Embryonic facial prominence (tissue), 1 donor: Measurements from ENCODE around the gene ATP2C1.

Experiments used
- DNase-seq: peaks from one replicate; pipeline ENCODE4 v3.0.0-alpha.2; 2016; ENCODE audit errors: extremely low spot score

Gene ATP2C1

DNA sequence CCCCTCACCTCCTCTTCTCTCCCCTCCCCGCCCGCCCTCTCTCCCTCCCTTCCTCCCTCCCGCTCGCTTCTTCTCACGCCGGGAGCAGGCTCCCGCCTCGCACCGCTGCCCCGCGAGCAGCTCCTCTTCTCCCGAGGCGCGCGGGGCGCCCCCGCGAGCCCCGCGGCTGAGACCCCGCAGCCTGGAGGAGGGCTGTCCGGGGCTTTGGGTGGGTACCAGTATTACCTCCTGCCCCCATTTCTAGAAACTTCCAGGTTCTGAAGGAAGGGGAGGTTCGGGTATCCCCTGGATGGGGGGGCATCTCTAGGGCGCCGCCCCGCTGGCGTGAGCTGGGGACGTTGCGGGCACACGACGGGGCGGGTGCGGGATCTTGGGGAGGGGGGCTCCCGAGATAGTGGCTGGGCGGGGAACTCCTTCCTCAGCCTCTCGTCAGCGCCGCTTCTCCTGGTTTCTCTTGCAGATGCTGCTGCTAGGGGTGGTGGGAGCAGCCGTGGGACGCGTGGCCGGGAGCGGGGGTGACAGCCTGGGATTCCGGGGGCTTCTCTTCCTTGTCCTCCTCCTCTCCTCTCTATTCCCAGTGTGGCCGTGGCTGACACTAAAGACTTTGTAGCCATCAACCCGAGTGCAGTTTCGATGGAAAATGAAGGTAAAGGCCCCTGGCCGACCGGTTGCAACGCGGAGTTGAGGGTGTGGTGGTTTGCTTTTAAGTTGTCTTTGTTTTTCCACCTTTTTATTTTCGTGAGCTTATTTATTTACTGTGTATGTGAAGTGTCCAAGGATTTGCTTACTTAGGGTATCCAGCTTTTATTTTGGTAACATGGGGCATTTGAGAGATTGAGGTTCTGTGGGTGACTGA lies 474 bp downstream of the ATP2C1 start:
- DNase-seq: no peak

DNA sequence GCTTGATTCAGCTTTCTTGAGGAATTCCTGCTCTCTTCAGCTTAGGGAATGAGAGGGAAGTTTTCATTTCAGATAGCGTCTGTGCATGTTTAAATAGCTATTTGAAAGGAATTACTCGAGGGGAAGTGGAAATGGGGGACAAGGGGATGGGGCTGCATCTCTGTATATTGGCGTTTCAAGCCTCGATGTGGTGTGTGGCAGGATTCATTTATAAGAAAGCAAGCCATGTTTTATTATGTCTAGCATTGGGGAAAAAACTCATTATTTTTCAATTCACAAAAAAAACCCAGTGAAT lies 1.0 kb downstream of the ATP2C1 start:
- DNase-seq: no peak

DNA sequence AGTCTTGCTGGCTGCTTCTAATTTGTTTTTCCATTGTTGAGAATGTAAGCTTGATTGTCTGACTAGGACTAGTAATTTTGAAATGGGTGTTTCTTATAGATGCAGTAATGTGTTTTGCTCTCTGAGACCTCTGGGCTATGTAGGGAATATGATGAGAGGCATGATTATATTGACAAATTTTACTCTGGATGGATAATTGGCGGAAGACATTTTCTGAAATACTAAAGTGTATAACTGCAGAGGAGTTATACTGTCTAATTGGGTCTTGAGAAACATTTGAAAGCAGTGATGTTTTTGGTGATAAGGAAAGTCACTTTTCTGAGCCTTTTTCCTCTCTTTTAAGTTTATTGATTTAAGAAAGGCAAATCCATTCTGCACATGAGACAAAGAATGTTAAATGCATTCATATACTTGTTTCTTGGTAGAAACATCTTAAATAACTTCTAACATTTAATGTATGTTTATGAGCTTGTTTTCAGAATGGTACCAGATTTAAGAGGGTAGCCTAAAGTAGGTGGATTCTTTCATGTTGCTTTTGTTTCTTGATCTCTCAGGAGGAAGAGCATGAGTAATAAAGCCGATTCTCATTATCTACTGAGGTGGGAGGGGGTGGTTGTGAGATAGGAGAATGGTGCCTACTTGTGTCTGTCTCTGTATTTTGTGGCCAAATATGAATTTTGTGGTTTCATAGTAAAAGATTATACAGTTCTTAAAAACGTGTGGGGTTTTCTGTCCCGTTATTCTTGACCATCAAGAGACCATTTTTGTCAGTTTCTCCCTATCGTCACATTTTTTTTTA lies 2.0 kb downstream of the ATP2C1 start:
- no peak for DNase-seq

DNA sequence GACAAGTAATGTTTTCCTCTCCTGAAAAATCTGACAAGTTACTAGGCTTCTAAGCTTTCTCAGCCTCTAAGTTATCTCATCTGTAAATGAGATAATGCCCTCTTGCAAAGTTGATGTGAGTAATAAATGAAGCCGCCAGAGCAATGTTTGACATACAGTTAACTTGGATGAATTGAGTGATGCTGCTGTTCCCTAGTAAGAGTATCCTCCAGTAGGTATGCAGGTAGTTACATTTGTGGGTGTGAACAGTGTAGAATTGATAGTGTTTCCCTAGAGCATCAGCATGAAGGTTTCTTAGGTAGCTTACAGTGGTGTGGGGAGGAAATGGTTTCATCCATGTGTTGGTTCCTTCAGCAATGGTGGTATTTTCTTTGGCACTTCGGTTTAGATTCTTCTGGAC lies 3.4 kb downstream of the ATP2C1 start:
- DNase-seq: no peak

DNA sequence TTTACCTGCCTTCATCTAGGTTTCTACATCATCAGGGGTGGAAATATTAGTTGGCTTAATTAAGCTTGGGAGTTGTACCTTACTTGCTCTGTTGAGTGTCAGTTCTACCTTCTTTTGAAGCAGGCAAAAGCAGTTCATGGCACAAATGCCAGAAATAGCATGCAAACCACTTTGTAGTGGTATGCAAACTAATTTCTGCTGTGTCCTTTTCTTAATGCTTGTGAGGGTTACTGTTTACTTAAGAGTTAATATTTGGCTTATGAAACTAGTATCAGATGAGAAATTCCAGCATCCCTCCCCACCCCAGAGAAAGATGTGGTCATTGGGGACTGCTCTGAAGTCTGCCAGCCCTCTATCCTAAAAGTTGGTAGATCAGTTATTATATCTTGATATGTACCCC lies 7.1 kb downstream of the ATP2C1 start:
- DNase-seq: no peak

DNA sequence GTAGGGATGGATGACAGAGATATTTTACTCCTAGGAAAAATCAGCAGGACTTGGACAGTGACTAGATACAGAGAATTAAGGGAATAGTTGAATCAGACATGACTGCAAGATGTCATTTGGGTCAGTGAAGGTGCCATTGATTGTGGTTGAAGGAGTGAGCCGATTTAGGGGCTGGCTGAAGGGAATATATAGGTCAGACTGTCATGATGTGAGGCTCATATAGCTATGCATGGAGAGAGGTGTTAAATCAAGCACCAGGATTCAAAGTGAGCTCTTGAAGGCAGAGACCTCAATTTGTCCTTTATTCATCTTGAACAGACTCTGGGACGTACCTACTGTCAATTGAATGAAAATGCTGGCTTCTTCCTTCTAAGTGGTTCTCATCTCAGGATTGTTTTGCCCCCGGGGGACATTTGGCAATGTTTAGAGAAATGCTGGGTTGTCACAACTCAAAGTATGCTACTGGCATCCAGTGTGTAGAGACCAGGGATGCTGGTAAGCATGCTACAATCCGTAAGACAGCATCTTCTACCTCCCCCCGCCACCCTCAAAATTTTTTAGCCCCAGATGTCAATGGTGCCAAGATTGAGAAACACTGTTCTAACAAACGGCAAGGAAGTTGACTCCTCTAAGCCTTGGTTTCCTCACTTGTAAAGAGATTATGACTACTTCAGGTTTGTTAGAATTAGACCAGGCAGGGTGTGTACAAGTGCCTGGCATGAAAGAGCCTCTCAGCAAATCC lies 7.8 kb downstream of the ATP2C1 start:
- no peak for DNase-seq

DNA sequence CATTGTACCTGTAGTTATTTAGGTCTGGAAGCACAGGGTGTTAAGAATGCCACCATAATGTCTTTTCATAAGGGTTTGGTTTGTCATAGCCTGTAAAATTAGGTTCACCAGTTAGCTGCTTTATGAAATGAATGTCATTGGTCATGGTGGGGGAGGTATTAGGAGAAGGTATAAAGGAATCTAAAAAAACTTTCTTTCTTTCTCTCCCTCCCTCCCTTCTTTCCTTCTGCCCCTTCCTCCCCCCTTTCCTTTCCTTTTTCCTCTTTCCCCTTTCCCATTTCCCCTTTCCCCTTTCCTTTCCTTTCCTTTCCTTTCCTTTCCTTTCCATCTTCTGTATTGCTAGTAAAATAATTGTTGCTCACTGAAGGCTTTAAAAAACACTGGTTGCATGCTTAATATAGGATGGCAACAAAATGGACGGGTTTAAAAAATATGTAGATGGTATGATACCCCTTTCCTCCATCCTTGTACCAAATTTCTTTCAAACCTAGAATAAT lies 9.6 kb downstream of the ATP2C1 start:
- no peak for DNase-seq

DNA sequence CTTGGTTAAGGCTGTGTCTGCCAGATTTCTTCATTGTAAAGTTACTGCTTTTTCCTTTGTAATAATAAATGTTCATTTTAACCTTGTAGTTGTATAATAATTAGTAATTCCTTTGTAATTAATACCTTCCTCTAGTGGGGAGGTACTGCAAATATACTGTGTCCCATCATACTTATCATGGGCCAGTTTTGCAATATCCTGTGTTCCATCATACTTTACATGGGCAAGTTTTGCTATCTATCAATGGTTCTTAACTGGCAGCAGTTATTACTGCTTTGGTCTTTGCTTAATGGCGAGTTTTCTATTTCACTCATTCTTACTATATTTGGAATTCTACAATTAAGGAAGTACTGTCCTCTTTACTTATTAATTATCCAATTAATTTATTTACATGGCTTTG lies 10.6 kb downstream of the ATP2C1 start:
- no peak for DNase-seq

DNA sequence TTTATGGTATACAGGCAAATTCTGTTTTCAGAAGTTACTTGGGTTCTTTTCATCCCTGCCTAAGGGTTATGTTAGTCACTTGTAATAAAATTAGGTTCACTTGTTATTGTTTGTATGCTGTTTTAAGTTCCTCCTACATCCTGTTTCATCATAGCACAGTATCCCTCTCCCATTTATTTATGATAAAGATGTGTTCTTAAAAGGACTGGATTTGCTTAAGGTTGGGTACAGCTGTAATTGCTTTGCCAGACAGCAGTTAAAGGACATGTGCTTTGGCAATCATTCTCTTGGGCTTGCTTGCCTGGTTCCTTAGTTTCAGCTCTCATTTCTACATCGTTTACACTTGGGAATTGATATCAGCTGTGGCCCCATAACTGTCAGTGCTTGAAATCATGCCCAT lies 11.7 kb downstream of the ATP2C1 start:
- DNase-seq: no peak

DNA sequence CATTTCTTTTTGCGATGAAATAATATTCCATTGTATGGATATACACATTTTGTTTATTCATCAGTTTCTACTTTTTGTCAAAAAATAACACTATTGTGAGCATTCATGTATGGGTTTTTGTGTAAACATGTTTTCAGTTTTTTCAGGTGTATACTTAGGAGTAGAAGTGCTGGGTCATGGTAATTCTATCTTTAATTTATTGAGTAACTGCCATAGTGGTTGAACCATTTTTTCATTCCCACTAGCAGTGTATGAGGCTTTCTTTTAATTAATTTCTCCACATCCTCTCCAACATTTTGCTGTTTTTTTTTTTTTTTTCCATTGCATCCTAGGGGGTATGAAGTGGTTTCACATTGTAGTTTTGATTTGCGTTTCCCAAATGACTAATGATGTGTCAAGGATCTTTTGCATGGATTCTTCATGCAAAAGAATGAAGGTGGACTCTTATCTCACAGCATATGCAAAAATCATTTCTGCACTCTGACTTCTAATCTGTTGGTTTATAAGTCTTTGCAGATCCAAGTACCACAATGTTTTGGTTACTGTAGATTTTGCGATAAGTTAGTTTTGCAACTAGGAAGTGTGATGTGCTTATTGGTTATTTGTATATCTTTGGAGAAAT lies 12.6 kb downstream of the ATP2C1 start:
- no peak for DNase-seq

DNA sequence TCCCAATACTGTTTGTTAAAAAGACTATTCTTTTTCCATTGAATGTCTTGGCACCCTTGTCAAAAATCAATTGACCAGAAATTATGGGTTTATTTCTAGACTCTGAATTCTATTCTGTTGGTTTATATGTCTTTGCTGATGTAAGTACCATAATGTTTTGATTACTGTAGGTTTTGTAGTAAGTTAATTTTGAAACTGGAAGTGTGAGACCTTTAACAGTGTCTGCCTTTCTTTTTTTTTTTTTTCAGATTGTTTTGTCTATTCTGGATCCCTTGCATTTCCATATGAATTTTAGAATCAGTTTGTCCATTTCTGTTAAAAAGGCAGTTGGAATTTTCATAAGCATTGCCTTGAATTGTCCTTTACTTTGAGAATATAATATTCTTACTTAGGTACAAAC lies 13.6 kb downstream of the ATP2C1 start:
- no peak for DNase-seq

DNA sequence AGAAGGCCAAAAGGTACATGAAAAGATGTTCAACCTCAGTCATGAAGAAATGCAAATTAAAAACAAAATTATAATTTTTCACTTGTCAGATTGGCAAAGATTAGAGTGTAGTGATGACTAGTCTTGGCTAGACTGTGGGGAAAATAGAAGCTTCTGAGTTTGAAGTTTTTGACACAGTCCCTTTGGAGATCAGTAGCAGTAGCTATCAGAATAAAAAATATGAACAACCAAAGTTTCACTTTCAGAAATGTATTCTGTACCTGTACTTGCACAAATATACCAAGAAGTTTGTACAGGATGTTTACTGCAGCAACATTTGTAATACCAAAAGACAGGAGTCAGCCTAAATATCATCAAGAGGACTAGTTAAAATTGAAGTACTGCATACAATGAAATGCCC lies 14.1 kb downstream of the ATP2C1 start:
- DNase-seq: no peak

DNA sequence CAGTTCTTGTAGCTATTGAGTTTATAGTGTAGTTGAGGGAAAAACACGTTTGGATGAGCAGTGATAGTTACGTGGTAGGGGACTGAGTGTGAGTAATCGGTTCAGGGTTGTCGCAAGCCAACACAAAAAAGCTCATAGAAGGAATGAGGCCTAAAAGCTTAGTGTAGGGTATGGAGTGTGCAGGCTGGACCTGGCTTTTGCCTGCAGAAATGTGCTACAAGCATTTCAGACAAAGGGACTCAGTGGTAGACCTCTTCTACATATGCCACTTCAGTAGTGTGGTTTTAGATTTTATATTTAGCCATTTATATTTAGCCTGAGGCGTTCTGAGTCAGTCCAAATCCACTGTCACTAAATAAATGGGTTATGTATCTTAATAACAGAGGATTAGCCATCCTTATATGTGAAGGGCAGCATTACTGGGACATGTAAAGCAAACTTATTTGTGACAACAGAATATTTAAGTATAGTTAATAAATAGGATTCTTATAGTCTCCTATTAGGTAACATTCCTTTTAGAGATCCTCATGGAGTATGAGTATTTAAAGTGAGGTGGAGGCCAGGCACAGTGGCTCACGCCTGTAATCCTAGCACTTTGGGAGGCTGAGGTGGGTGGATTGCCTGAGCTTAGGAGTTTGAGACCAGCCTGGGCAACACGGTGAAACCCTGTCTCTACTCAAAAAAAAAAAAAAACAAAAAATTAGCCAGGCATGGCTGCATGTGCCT lies 21.8 kb downstream of the ATP2C1 start:
- no peak for DNase-seq

DNA sequence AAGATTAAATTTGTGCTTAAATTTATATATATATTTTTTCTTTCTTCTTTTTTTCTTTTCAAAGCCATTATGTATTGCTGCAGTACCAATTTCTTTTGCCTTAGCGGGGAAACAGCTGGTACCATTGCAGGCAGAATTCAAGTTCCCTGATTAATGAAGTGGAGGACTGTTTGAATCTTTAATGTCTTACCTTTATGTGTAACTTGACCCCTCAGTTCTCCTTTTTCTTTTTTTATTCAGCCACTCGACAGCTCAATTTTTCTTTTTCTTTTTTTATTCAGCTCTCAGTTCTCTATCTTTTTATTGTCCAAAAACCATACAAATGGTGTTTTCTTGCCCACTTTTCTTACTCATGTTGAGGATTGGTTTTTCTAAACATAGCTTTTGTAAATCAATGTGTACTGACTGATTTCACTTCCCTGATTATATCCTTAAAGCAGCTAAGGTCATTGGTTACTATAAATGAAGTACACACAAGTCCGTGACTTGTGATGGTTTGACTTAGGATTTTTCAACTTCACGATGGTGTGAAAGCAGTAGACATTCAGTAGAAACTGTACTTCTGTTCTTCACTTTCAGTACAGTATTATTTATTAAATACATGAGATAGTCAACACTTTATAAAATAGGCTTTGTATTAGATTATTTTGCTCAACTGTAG lies 22.8 kb downstream of the ATP2C1 start:
- no peak for DNase-seq

DNA sequence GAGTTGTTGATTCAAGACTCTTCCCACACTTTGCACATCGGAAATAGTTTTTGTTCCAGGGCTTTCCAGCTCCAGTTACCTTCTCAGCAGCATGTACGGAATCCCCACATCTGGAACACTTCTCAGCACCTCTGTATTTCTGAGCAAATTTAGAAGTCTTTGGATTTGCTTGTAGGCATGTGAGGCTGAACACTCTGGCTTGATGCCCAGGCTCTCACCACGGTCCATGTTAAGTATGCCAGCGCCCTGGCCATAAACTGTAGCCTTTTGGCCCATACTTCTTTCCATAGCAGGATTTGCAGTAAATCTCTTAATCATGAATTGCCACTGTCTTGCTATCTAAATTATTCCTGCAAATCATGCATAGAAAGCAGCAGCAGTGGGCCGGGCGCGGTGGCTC lies 24.4 kb downstream of the ATP2C1 start:
- no peak for DNase-seq

DNA sequence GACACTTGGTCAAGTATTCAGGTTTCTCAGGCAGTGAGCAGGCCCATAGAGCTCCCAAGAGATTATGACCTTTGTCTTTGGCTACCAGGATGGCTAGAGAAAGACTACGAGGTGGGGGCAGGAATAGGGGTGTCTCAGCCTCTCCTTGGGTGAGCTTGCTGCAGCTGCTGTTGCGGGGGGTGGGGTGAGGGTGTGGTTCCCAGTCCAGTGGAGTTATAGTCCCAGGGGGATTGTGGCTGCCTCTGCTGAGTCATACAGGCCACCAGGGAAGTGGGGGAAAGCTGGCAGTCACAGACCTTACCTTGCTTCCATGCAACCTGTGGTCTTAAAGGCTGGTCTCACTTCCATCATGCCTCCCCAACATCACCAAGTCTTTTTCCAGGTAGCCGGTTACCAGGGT lies 31.7 kb downstream of the ATP2C1 start:
- no peak for DNase-seq

DNA sequence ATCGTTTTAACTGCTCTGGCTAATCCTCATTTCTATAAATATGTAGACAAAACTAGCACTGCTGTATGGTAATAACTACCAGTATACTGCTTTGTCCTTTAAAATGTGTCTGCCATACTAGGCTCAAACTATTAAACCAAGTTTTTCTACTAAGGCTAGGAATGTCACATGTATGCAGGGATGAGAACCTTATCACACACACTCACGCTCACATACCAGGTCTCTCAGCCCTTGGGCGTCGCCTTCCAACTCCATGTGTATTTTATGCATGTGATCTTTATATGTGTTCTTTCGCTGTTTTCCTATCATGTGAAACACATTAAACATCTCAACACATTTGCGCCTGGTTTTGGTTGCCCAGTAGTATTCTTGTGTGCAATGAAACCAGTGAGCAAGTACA lies 32.6 kb downstream of the ATP2C1 start:
- no peak for DNase-seq

DNA sequence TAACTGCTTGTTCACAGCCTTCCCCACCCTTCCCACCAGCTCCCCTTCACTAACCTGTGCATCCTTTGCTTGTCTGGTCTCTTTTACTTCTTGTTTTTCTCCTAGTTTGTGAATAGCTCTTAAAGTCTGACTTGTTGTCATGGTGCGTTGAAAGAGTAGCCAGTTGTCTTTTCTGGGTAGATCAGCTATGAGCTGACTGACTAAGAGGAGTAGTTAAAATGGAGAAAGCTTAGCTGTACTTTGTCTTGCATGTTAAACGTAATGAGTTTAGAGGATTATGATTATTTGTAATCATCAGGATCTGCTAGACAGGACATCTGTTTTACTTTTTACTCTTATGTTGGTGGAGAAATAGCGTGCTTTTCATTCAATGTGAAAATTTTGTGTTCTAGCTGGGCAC lies 35.9 kb downstream of the ATP2C1 start:
- no peak for DNase-seq

DNA sequence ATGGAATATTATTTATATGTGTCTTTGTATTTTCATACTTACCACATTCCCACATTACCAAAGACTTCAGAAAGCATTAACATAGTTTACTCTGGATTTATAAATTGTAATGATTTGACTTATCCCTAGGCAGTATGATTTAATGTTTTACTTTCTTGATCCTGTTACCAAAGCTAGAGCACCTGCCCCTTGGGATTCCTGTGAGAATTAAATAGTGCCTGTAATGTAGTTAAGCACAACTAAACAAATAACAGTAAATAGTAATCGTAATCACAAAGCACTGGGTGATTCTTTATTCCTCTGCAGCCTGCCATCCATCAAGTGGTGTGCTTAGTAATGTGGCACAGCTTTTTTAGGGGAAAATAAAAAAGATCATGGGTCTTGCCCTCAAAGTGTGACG lies 39.1 kb downstream of the ATP2C1 start:
- DNase-seq: no peak

DNA sequence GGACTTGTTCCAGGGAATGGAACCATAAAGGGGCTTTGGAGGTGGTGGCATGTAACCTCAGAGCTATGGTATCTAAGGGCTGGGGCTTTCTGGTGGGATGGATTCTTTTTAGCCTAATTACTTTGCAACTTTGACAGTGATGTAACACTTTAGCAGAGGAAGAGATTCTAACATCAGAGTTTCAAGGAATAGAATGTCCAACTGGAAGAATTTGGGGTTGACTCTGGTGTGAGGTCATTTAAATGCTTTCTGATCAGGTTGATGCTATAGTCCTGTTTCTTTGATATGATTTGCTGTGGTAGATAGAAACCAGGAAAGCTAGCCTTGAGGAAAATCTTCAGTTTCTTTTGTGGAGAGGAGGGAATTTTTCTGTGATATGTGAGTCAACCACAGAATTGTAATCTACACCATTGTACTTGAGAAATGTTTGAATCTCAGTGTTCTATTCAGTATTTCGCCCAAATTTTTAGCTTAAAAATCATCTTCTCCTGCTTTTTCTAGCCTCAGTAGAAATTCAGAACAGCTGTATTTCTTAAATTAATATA lies 40.0 kb downstream of the ATP2C1 start:
- no peak for DNase-seq
